ENCODE data around the gene MPPED1. TPM values are rescaled to one million over a fixed set of nuclear protein-coding genes. Genes with fewer than 3 reads are reported as not detected.

MPPED1 gene
- total RNA-seq, 2 donors from 2014 or later, result 0.11 to 0.59 TPM

- H3K9me3 Mint-ChIP-seq, result peaks cover 22% of the 10 kb centered on the region
- 93 to 94% methylated on average over 6 of the region's 6 CpGs for WGBS, 2 experiments (ENCODE audit: insufficient coverage in 1 of 2, insufficient read length in 1 of 2)
These were observed 123.1 kb downstream of the MPPED1 start for GRCh38 chr22:43534916-43535315.

GRCh38 chr22:43535336-43535735, 123.5 kb downstream of the MPPED1 start:
- Mint-ChIP-seq H3K36me3 (ENCODE audit: low read depth) (peaks cover 6% of the 10 kb centered on the region), H3K4me1 (no peaks in the 10 kb centered on the region), H3K9me3 (peaks cover 22% of the 10 kb centered on the region), H3K27me3 (ENCODE audit: insufficient read depth) (peaks cover 2% of the 10 kb centered on the region), H3K4me3 (no peak overlapping the region), H3K27ac (no peak overlapping the region)
- no peak for TF ChIP-seq CTCF (conservative IDR thresholded peaks at IDR 0.05)
- no peak overlapping the region for H3K9ac ChIP-seq (ENCODE audit: extremely low read depth, low read length, poor library complexity, severe bottlenecking)
- no peaks in the 10 kb centered on the region for H3K36me3 ChIP-seq (ENCODE audit: control insufficient read depth, insufficient read depth, low read length)
- no peak overlapping the region for H3K4me3 ChIP-seq (ENCODE audit: low read length)
- WGBS, 2 experiments (ENCODE audit: insufficient coverage in 1 of 2, insufficient read length in 1 of 2), result 94 to 95% methylated on average over 7 of the region's 7 CpGs
- no peak overlapping the region for H3K27ac ChIP-seq (ENCODE audit: low read depth, low read length)
- H3K27me3 ChIP-seq (ENCODE audit: control insufficient read depth, insufficient read depth, low read length, poor library complexity, severe bottlenecking), result no peaks in the 10 kb centered on the region
- H3K9me3 ChIP-seq (ENCODE audit: control insufficient read depth, low read length), result peaks cover 10% of the 10 kb centered on the region
- no peak for DNase-seq
- no peaks in the 10 kb centered on the region for H3K4me1 ChIP-seq (ENCODE audit: control insufficient read depth, insufficient read depth, low read length)

More at GRCh38 chr22:43534916-43535315, 123.1 kb downstream of the MPPED1 start:
- Mint-ChIP-seq H3K27ac (no peak overlapping the region), H3K36me3 (ENCODE audit: low read depth) (peaks cover 6% of the 10 kb centered on the region), H3K4me3 (no peak overlapping the region), H3K27me3 (ENCODE audit: insufficient read depth) (peaks cover 2% of the 10 kb centered on the region), H3K4me1 (no peaks in the 10 kb centered on the region)
- H3K4me1 ChIP-seq (ENCODE audit: control insufficient read depth, insufficient read depth, low read length), result no peaks in the 10 kb centered on the region
- peaks cover 10% of the 10 kb centered on the region for H3K9me3 ChIP-seq (ENCODE audit: control insufficient read depth, low read length)
- no peak overlapping the region for H3K4me3 ChIP-seq (ENCODE audit: low read length)
- no peak for TF ChIP-seq CTCF (conservative IDR thresholded peaks at IDR 0.05)
- DNase-seq, result no peak
- H3K36me3 ChIP-seq (ENCODE audit: control insufficient read depth, insufficient read depth, low read length), result no peaks in the 10 kb centered on the region
- H3K27ac ChIP-seq (ENCODE audit: low read depth, low read length), result no peak overlapping the region
- H3K9ac ChIP-seq (ENCODE audit: extremely low read depth, low read length, poor library complexity, severe bottlenecking), result no peak overlapping the region
- H3K27me3 ChIP-seq (ENCODE audit: control insufficient read depth, insufficient read depth, low read length, poor library complexity, severe bottlenecking), result no peaks in the 10 kb centered on the region

GRCh38 chr22:43535741-43536140, 123.9 kb downstream of the MPPED1 start:
- Mint-ChIP-seq H3K27ac (no peak overlapping the region), H3K36me3 (ENCODE audit: low read depth) (peaks cover 6% of the 10 kb centered on the region), H3K4me3 (no peak overlapping the region), H3K27me3 (ENCODE audit: insufficient read depth) (peaks cover 2% of the 10 kb centered on the region), H3K4me1 (no peaks in the 10 kb centered on the region), H3K9me3 (peaks cover 22% of the 10 kb centered on the region)
- Histone ChIP-seq H3K36me3 (ENCODE audit: control insufficient read depth, insufficient read depth, low read length) (no peaks in the 10 kb centered on the region), H3K4me1 (ENCODE audit: control insufficient read depth, insufficient read depth, low read length) (no peaks in the 10 kb centered on the region), H3K4me3 (ENCODE audit: low read length) (no peak overlapping the region), H3K27me3 (ENCODE audit: control insufficient read depth, insufficient read depth, low read length, poor library complexity, severe bottlenecking) (no peaks in the 10 kb centered on the region), H3K9me3 (ENCODE audit: control insufficient read depth, low read length) (peaks cover 10% of the 10 kb centered on the region), H3K9ac (ENCODE audit: extremely low read depth, low read length, poor library complexity, severe bottlenecking) (no peak overlapping the region), H3K27ac (ENCODE audit: low read depth, low read length) (no peak overlapping the region)
- 84 to 94% methylated on average over 4 to 5 of the region's 5 CpGs for WGBS, 2 experiments (ENCODE audit: insufficient coverage in 1 of 2, insufficient read length in 1 of 2)
- TF ChIP-seq CTCF (conservative IDR thresholded peaks at IDR 0.05), result no peak
- DNase-seq, result no peak
